Measurements from ENCODE around the gene SLC49A4. TPM values are rescaled to one million over a fixed set of nuclear protein-coding genes. Genes with fewer than 3 reads are reported as not detected.
A peak's percentile ranks its signal among the peaks of the same experiment; 100 is the strongest.

SLC49A4 gene
- total RNA-seq, 1 experiment from 2014 or later = 10.2 TPM

- H3K9me3 Mint-ChIP-seq = no peaks in the 10 kb centered on the region
- CTCF ChIA-PET = interaction anchor here (1.0 to 2.1 kb wide), 7 partner anchors 15 to 163 kb away, joined by 3 to 9 read pairs (median 5); partner anchors contain the start of gene SEMA5B
- DNase-seq (ENCODE audit: low spot score) (peak; percentile 76), ATAC-seq (peak; percentile 97)
- peak overlapping the region; percentile 43; the same call in 1 of the 2 replicates for H3K4me3 Mint-ChIP-seq
- peaks cover 12% of the 10 kb centered on the region for H3K27me3 Mint-ChIP-seq (ENCODE audit: low read depth)
- H3K4me1 Mint-ChIP-seq = no peaks in the 10 kb centered on the region
- TF ChIP-seq E2F4 (CRISPR knock-in tag; IDR thresholded peaks at IDR 0.05; ENCODE audit: borderline replicate concordance, low read depth) (no peak), MYBL2 (CRISPR knock-in tag; IDR thresholded peaks at IDR 0.05) (0 out of 2 replicates have a peak, but pooled peaks have one; percentile 31), ZNF281 (CRISPR knock-in tag; IDR thresholded peaks at IDR 0.05) (no peak), MAX (CRISPR knock-in tag; IDR thresholded peaks at IDR 0.05) (peak; percentile 76), FOXP1 (CRISPR knock-in tag; IDR thresholded peaks at IDR 0.05; ENCODE audit: borderline replicate concordance) (peak; percentile 67; the same call in 1 of the 2 replicates), HMGXB4 (CRISPR knock-in tag; IDR thresholded peaks at IDR 0.05) (peak; percentile 90), ZNF423 (CRISPR knock-in tag; IDR thresholded peaks at IDR 0.05) (peak; percentile 18; the same call in 1 of the 2 replicates), ETV6 (CRISPR knock-in tag; IDR thresholded peaks at IDR 0.05) (0 out of 2 replicates have a peak, but pooled peaks have one; percentile 11), CREM (CRISPR knock-in tag; IDR thresholded peaks at IDR 0.05) (no peak), KAT7 (CRISPR knock-in tag; IDR thresholded peaks at IDR 0.05; ENCODE audit: borderline replicate concordance) (0 out of 2 replicates have a peak, but pooled peaks have one; percentile 47), E2F5 (CRISPR knock-in tag; IDR thresholded peaks at IDR 0.05) (0 out of 2 replicates have a peak, but pooled peaks have one; percentile 30)
- TF ChIP-seq, protein P1, sequence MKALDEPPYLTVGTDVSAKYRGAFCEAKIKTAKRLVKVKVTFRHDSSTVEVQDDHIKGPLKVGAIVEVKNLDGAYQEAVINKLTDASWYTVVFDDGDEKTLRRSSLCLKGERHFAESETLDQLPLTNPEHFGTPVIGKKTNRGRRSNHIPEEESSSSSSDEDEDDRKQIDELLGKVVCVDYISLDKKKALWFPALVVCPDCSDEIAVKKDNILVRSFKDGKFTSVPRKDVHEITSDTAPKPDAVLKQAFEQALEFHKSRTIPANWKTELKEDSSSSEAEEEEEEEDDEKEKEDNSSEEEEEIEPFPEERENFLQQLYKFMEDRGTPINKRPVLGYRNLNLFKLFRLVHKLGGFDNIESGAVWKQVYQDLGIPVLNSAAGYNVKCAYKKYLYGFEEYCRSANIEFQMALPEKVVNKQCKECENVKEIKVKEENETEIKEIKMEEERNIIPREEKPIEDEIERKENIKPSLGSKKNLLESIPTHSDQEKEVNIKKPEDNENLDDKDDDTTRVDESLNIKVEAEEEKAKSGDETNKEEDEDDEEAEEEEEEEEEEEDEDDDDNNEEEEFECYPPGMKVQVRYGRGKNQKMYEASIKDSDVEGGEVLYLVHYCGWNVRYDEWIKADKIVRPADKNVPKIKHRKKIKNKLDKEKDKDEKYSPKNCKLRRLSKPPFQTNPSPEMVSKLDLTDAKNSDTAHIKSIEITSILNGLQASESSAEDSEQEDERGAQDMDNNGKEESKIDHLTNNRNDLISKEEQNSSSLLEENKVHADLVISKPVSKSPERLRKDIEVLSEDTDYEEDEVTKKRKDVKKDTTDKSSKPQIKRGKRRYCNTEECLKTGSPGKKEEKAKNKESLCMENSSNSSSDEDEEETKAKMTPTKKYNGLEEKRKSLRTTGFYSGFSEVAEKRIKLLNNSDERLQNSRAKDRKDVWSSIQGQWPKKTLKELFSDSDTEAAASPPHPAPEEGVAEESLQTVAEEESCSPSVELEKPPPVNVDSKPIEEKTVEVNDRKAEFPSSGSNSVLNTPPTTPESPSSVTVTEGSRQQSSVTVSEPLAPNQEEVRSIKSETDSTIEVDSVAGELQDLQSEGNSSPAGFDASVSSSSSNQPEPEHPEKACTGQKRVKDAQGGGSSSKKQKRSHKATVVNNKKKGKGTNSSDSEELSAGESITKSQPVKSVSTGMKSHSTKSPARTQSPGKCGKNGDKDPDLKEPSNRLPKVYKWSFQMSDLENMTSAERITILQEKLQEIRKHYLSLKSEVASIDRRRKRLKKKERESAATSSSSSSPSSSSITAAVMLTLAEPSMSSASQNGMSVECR (CRISPR knock-in tag; IDR thresholded peaks at IDR 0.05; ENCODE audit: borderline replicate concordance) = peak; percentile 59; the same call in 1 of the 2 replicates
- POLR2A ChIA-PET = interaction anchor here (1.0 kb wide), 1 partner anchor 39 kb away, joined by 3 read pairs; no protein-coding TSS in a partner anchor
- no peaks in the 10 kb centered on the region for H3K36me3 Mint-ChIP-seq
- no peak overlapping the region for H3K27ac Mint-ChIP-seq
Observed at GRCh38 chr3:122921791-122922651, 127.2 kb downstream of the SLC49A4 start.
